Mesothelial cell of epicardium (in vitro differentiated cells): ENCODE measurements around the gene CARNS1. TPM values are rescaled to one million over a fixed set of nuclear protein-coding genes. Genes with fewer than 3 reads are reported as not detected.
"Not testable (repeated sequence)": the region's sequence is repeated elsewhere in the genome, so short reads cannot be mapped to it uniquely, and the experiment has no call there.

Experiments
- DNase-seq, 2 experiments: peaks; one replicate each; pipeline ENCODE4 v3.0.0; 2021; ENCODE audit warnings: low spot score in 2 of 2; ENCODE audit not compliant: unreplicated experiment in 2 of 2
- H3K27ac Mint-ChIP-seq: 2 replicates; pipeline ENCODE4 v1.8.0; 2021; ENCODE audit warnings: mixed read lengths
- H3K27me3 Mint-ChIP-seq: 2 replicates; pipeline ENCODE4 v1.8.0; 2021; ENCODE audit warnings: low read depth, mixed read lengths
- H3K36me3 Mint-ChIP-seq: 2 replicates; pipeline ENCODE4 v1.8.0; 2021; ENCODE audit warnings: mixed read lengths
- H3K4me1 Mint-ChIP-seq: 2 replicates; pipeline ENCODE4 v1.8.0; 2021; ENCODE audit warnings: mixed read lengths
- H3K4me3 Mint-ChIP-seq: 2 replicates; pipeline ENCODE4 v1.8.0; 2021; ENCODE audit warnings: mild to moderate bottlenecking, moderate library complexity, mixed read lengths
- H3K9me3 Mint-ChIP-seq: 2 replicates; pipeline ENCODE4 v1.8.0; 2021; ENCODE audit warnings: mixed read lengths
- total RNA-seq: library from RNA; stranded (reverse); gene quantifications from 3 replicates; pipeline ENCODE4 v1.2.1, GENCODE V29; 2021
- TF ChIP-seq, protein P1 (sequence below): fragments of 200-600 bp; sonication (generic); IDR thresholded peaks from one replicate; pipeline ENCODE4 v1.5.0; 2021; ENCODE audit warnings: antibody characterized with exemption; ENCODE audit not compliant: unreplicated experiment

Gene CARNS1
- total RNA-seq, 1 donor from 2014 or later: 21.1 TPM

DNA sequence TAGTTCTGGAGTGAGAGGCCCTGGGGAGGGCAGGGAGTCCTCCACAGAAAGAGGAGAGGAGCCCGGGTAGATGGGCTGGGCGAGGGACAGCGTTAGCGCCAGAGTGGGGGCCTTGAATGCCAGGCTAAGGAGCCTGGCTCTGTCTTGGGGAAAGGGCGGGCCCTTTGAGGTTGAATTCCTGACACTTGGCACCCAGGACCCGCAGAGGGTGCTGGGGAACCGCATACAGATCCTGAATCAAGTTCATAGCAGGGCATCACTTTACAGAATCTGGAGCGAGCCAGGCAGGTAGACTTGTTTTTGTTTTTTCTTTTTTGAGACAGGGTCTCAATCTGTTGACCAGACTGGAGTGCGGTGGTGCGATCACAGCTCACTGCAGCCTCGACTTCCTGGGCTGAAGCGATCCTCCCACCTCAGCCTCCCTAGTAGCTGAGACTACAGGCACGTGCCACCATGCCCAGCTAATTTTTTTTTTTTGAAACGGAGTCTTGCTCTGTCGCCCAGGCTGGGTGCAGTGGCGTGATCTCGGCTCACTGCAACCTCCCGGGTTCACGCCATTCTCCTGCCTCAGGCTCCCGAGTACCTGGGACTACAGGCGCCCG lies 6.1 kb downstream of the CARNS1 start:
- H3K36me3 Mint-ChIP-seq: no peaks in the 10 kb centered on the region
- peaks cover 4% of the 10 kb centered on the region for H3K27me3 Mint-ChIP-seq
- peak overlapping the region; percentile 75 for H3K27ac Mint-ChIP-seq
- TF ChIP-seq, protein P1, sequence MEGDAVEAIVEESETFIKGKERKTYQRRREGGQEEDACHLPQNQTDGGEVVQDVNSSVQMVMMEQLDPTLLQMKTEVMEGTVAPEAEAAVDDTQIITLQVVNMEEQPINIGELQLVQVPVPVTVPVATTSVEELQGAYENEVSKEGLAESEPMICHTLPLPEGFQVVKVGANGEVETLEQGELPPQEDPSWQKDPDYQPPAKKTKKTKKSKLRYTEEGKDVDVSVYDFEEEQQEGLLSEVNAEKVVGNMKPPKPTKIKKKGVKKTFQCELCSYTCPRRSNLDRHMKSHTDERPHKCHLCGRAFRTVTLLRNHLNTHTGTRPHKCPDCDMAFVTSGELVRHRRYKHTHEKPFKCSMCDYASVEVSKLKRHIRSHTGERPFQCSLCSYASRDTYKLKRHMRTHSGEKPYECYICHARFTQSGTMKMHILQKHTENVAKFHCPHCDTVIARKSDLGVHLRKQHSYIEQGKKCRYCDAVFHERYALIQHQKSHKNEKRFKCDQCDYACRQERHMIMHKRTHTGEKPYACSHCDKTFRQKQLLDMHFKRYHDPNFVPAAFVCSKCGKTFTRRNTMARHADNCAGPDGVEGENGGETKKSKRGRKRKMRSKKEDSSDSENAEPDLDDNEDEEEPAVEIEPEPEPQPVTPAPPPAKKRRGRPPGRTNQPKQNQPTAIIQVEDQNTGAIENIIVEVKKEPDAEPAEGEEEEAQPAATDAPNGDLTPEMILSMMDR: no peak
- no peaks in the 10 kb centered on the region for H3K9me3 Mint-ChIP-seq
- peaks cover 14% of the 10 kb centered on the region for H3K4me1 Mint-ChIP-seq
- DNase-seq: no peak
- H3K4me3 Mint-ChIP-seq: peak overlapping the region; percentile 61

DNA sequence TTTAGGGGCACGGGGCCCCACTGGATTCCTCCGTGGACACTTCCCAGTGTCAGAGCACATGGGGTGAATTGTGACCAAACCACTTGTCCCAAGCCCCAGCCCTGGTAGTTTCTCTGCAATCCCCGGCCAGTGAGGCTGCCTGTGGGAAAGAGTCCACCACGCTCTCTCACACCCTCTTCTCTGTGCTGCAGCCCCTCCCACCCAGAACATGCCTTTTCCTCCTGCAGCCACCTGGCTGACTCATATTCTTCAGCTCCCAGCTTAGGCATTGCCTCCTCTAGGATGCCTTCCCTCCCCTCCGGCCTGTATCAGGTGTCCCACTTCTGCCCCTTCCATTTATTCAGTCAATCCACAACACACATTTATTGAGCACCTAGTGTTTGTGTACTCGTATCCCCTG lies 7.4 kb downstream of the CARNS1 start:
- no peak for DNase-seq
- Mint-ChIP-seq H3K27ac (no peak overlapping the region), H3K4me3 (no peak overlapping the region), H3K9me3 (no peaks in the 10 kb centered on the region), H3K36me3 (no peaks in the 10 kb centered on the region), H3K4me1 (peaks cover 14% of the 10 kb centered on the region), H3K27me3 (no peaks in the 10 kb centered on the region)
- TF ChIP-seq, protein P1: no peak

DNA sequence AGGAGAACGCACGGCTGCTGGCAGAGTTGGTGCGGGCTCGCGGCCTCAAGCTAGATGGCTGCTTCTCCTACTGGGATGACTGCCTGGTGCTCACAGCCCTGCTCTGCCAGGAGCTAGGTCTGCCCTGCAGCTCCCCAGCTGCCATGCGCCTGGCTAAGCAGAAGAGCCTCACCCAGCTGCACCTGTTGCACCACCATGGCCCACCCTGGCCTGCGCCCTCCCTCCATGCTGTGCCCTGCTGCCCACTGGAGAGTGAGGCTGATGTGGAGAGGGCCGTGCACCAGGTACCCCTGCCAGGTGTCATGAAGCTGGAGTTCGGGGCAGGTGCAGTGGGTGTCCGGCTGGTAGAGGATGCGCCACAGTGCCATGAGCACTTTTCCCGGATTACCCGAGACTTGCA lies 8.0 kb downstream of the CARNS1 start:
- Mint-ChIP-seq H3K27me3 (no peaks in the 10 kb centered on the region), H3K4me3 (no peak overlapping the region), H3K4me1 (peaks cover 16% of the 10 kb centered on the region), H3K27ac (no peak overlapping the region), H3K36me3 (no peaks in the 10 kb centered on the region), H3K9me3 (no peaks in the 10 kb centered on the region)
- TF ChIP-seq, protein P1: no peak
- no peak for DNase-seq

DNA sequence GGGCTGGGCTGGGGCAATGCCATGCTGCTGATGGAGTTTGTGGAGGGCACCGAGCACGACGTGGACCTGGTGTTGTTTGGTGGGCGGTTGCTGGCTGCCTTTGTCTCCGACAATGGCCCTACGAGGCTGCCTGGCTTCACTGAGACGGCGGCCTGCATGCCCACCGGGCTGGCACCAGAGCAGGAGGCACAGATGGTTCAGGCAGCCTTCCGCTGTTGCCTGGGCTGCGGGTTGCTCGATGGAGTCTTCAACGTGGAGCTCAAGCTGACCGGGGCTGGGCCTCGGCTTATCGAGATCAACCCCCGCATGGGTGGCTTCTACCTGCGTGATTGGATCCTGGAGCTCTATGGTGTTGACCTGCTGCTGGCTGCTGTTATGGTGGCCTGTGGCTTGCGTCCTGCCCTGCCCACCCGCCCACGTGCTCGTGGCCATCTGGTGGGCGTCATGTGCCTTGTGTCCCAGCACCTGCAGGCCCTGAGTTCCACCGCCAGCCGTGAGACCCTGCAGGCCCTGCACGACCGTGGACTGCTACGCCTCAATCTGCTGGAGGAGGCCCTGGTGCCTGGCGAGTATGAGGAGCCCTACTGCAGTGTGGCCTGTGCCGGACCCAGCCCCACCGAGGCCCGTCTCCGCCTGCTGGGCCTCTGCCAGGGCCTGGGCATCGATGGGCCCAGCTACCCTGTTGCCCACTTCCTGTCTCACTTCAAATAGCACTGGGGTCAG lies 8.6 kb downstream of the CARNS1 start:
- H3K4me1 Mint-ChIP-seq: peaks cover 20% of the 10 kb centered on the region
- no peak overlapping the region for H3K4me3 Mint-ChIP-seq
- no peak overlapping the region for H3K27ac Mint-ChIP-seq
- no peak for DNase-seq
- H3K36me3 Mint-ChIP-seq: no peaks in the 10 kb centered on the region
- H3K9me3 Mint-ChIP-seq: no peaks in the 10 kb centered on the region
- TF ChIP-seq, protein P1: no peak
- H3K27me3 Mint-ChIP-seq: no peaks in the 10 kb centered on the region

DNA sequence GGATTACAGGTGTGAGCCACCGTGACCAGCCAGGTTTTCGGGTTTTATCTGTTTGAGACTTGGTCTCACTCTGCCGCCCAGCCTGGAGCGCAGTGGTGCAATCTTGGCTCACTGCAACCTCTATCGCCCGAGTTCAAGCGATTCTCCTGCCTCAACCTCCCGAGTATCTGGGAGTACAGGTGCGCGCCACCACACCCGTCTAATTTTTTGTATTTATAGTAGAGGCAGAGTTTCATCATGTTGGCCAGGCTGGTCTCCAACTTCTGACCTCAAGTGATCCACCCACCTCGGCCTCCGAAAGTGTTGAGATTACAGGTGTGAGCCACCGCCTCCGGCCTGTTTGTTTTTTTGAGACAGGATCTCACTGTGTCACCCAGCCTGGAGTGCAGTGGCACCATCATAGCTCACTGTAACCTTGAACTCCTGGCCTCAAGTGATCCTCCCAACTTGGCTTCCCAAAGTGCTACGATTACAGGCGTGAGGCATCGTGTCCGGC lies 11.9 kb downstream of the CARNS1 start:
- H3K4me3 Mint-ChIP-seq: peak overlapping the region; percentile 90
- H3K36me3 Mint-ChIP-seq, H3K9me3 Mint-ChIP-seq, DNase-seq, H3K27me3 Mint-ChIP-seq: not testable (repeated sequence)
- peak overlapping the region; percentile 98 for H3K27ac Mint-ChIP-seq
- H3K4me1 Mint-ChIP-seq: peaks cover 11% of the 10 kb centered on the region
